GM12878 (cell line): ENCODE measurements around the gene CHPT1. TPM values are rescaled to one million over a fixed set of nuclear protein-coding genes. Genes with fewer than 3 reads are reported as not detected.

Experiments
- ATAC-seq: fragments of 200-7000 bp; cut with Tn5 transposase; 3 replicates; pipeline ENCODE4 v1.9.1; 2020; ENCODE audit warnings: mild to moderate bottlenecking, moderate library complexity
- BruUV-seq: library from RNA; stranded (reverse); fragments of 400-500 nt; replicated peaks from 2 replicates; lab custom pipeline; 2021; lab: Mats Ljungman, UMichigan
- CTCF ChIA-PET: fragments of 300-600 bp; sonication (Branson Sonifier 250); formaldehyde crosslinking; extraction: SDS; loops from one replicate; lab custom pipeline; 2021; ENCODE audit warnings: inconsistent platforms; lab: Yijun Ruan, JAX
- POLR2A ChIA-PET: fragments of 350-600 bp; formaldehyde crosslinking; extraction: SDS; loops from one replicate; lab custom pipeline; 2021; ENCODE audit warnings: inconsistent platforms; lab: Charles Lee
- RAD21 ChIA-PET: fragments of 300-600 bp; sonication (Branson Sonifier 250); formaldehyde crosslinking; loops from one replicate; lab custom pipeline; 2023; ENCODE audit warnings: antibody characterized with exemption; ENCODE audit not compliant: unreplicated experiment; lab: Charles Lee
- SMC1A ChIA-PET: fragments of 300-600 bp; sonication (Branson Sonifier 250); formaldehyde crosslinking; loops from one replicate; lab custom pipeline; 2023; ENCODE audit not compliant: unreplicated experiment, uncharacterized antibody; lab: Charles Lee
- DNase-seq: peaks from one replicate; pipeline ENCODE4 v3.0.0-alpha.2; 2011; ENCODE audit warnings: low read depth, low spot score
- FAIRE-seq: peaks from 3 replicates; lab custom pipeline; 2011; peaks lifted over from hg19 to GRCh38; lab: Jason Lieb, UNC
- H2AFZ ChIP-seq: 2 replicates; pipeline ENCODE4 v1.6.0; 2011; ENCODE audit warnings: low read depth, low read length, control low read depth; ENCODE audit not compliant: control insufficient read depth
- H3K27ac ChIP-seq: 2 replicates; pipeline ENCODE4 v1.5.1; 2011; ENCODE audit warnings: control low read depth; ENCODE audit not compliant: control insufficient read depth, insufficient read depth
- H3K27me3 ChIP-seq, 2 experiments: replicated peaks in 1 of 2; 2 replicates each; pipeline versions ENCODE4 v1.6.0 to v1.6.1; 2011; ENCODE audit warnings: low read length in 1 of 2; ENCODE audit not compliant: control insufficient read depth in 2 of 2, insufficient read depth in 2 of 2
- H3K36me3 ChIP-seq, 2 experiments: 2 replicates each; pipeline ENCODE4 v1.5.1; 2011; ENCODE audit warnings: low read length in 1 of 2; ENCODE audit not compliant: control insufficient read depth in 2 of 2, insufficient read depth in 2 of 2
- H3K4me1 ChIP-seq: 2 replicates; pipeline ENCODE4 v1.6.1; 2011; ENCODE audit warnings: mild to moderate bottlenecking, low read length, moderate library complexity, mixed read lengths; ENCODE audit not compliant: control insufficient read depth, insufficient read depth
- H3K4me2 ChIP-seq: 2 replicates; pipeline ENCODE4 v1.6.0; 2011; ENCODE audit warnings: control low read depth; ENCODE audit not compliant: control insufficient read depth, insufficient read depth
- H3K4me3 ChIP-seq: fragments of 200-600 bp; sonication (generic); 2 replicates; pipeline ENCODE4 v1.5.1; 2016
- H3K79me2 ChIP-seq: 2 replicates; pipeline ENCODE4 v1.6.0; 2011; ENCODE audit warnings: low read length; ENCODE audit not compliant: control insufficient read depth, insufficient read depth
- H3K9ac ChIP-seq: 2 replicates; pipeline ENCODE4 v1.8.0; 2011; ENCODE audit warnings: low read length, control low read depth, mixed read lengths; ENCODE audit not compliant: control insufficient read depth, insufficient read depth
- H3K9me3 ChIP-seq: replicated peaks from 3 replicates; pipeline ENCODE4 v1.5.1; 2011; ENCODE audit warnings: mild to moderate bottlenecking, low read length; ENCODE audit not compliant: control insufficient read depth, insufficient read depth
- H4K20me1 ChIP-seq: 2 replicates; pipeline ENCODE4 v1.6.0; 2011; ENCODE audit not compliant: control insufficient read depth, insufficient read depth
- KLF5 ChIP-seq: fragments of 450-650 bp; IDR thresholded peaks from 2 replicates; pipeline ENCODE4 v1.6.1; 2014; ENCODE audit warnings: mild to moderate bottlenecking; ENCODE audit not compliant: partially characterized antibody
- PAX5 ChIP-seq: IDR thresholded peaks from 2 replicates; pipeline ENCODE4 v1.6.1; 2011; ENCODE audit warnings: low read depth, low read length, borderline replicate concordance
- PML ChIP-seq: IDR thresholded peaks from 2 replicates; pipeline ENCODE4 v1.6.1; 2012; ENCODE audit warnings: low read length, inconsistent platforms
- RB1 ChIP-seq: fragments of 450-650 bp; formaldehyde crosslinking; IDR thresholded peaks from 2 replicates; pipeline ENCODE4 v1.6.1; 2017; ENCODE audit warnings: mild to moderate bottlenecking, borderline replicate concordance
- SMC3 ChIP-seq: IDR thresholded peaks from 2 replicates; pipeline ENCODE4 v1.6.1; 2011; ENCODE audit warnings: low read length, improper control_type of control experiment, borderline replicate concordance
- WGBS: methylation state at CpG from one replicate; pipeline ENCODE4 v1.1.6; 2016; ENCODE audit warnings: low lambda C conversion rate; ENCODE audit not compliant: insufficient replicate concordance, insufficient coverage; ENCODE audit errors: missing lambda C conversion rate; 5-methylcytosine and 5-hydroxymethylcytosine counted together
- in situ Hi-C: fragments of 300-500 bp; cut with MboI; formaldehyde crosslinking; loops from 9 replicates; pipeline ENCODE4 v1.14.3; 2018; ENCODE audit warnings: mixed read lengths
- intact Hi-C: fragments of 100-400 bp; cut with micrococcal nuclease; formaldehyde crosslinking; loops from one replicate; pipeline ENCODE4 v1.14.2; 2022; ENCODE audit not compliant: unreplicated experiment
- polyA plus RNA-seq, 11 experiments: library from polyadenylated mRNA; depleted of rRNA in 4 of 11; unstranded in 6 of 11; stranded (reverse) in 5 of 11; fragments of >200 nt; fragmentation: Nextera tagmentation in 4 of 11; fragmentation: Illumina TruSeq in 1 of 11; extraction: Ambion mirVana in 4 of 11; extraction: Trizol in 1 of 11; gene quantifications; 1 replicate in 1 of 11; 2 replicates in 10 of 11; pipeline versions ENCODE4 v1.2.1 to v1.2.3, GENCODE V29; 2011 to 2016; ENCODE audit warnings: inconsistent platforms in 2 of 11, missing spikeins in 2 of 11, low read depth in 1 of 11
- total RNA-seq, 4 experiments: library from RNA; depleted of rRNA in 3 of 4; stranded (reverse); fragments of >200 nt in 3 of 4; fragmentation: Illumina TruSeq in 1 of 4; extraction: Trizol in 1 of 4; gene quantifications; 2 replicates each; pipeline versions ENCODE4 v1.2.1 to v1.2.3, GENCODE V29; 2013 to 2021
- TF ChIP-seq, protein P1 (sequence below): IDR thresholded peaks from 2 replicates; pipeline ENCODE4 v1.6.1; 2012; ENCODE audit warnings: low read depth, low read length, improper control_type of control experiment

CHPT1 gene
- total and polyA plus RNA-seq, 10 of the 15 experiments (the other 5 are each of a cell fraction or from before 2014, with no cell fraction given) = 0.85 to 10.2 (median 3.9) TPM

DNA sequence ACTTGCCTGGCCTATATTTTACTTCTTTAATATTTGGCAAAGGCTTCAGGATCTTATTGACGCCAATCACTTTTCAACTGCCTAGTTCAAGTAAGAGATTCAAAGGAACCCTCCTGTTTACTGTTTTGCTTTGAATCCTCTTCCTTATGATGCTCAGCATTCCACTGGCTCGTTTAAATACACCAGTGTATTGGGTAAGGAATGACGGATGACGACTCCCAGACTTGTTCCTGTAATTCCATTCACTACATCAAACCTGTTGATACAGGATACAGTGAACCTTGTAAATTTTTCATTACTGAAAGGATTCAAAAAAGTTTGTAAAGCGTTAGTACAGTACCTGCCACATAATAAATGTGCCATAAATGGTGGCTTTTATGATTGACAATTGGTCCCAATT, 43.5 kb downstream of the CHPT1 start:
- Histone ChIP-seq H3K4me1 (peaks cover 17% of the 10 kb centered on the region), H3K27me3 (no peaks in the 10 kb centered on the region), H3K4me2 (no peak overlapping the region), H3K36me3 (peaks cover 2 to 3% of the 10 kb centered on the region in 2 experiments; a peak in 3 of 4 replicates), H2AFZ (no peak overlapping the region), H3K9me3 (no peaks in the 10 kb centered on the region), H3K79me2 (no peaks in the 10 kb centered on the region), H3K9ac (no peak overlapping the region), H3K27ac (no peak overlapping the region), H4K20me1 (no peaks in the 10 kb centered on the region), H3K4me3 (no peak overlapping the region)
- BruUV-seq = no TSS peak
- ChIA-PET CTCF (no interaction called here), POLR2A (no interaction called here), RAD21 (no interaction called here), SMC1A (interaction anchor here (0.7 kb wide), 1 partner anchor 15 kb away, joined by 3 read pairs; no protein-coding TSS in a partner anchor)
- 99% methylated on average over 5 of the region's 5 CpGs for WGBS
- intact Hi-C loops = no loop called here
- in situ Hi-C loops = no loop called here
- FAIRE-seq = peak; percentile 57
- no peak for ATAC-seq
- no peak for DNase-seq
- TF ChIP-seq, protein P1, sequence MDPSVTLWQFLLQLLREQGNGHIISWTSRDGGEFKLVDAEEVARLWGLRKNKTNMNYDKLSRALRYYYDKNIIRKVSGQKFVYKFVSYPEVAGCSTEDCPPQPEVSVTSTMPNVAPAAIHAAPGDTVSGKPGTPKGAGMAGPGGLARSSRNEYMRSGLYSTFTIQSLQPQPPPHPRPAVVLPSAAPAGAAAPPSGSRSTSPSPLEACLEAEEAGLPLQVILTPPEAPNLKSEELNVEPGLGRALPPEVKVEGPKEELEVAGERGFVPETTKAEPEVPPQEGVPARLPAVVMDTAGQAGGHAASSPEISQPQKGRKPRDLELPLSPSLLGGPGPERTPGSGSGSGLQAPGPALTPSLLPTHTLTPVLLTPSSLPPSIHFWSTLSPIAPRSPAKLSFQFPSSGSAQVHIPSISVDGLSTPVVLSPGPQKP = no peak
- TF ChIP-seq SMC3 (no peak), KLF5 (no peak), RB1 (no peak)

DNA sequence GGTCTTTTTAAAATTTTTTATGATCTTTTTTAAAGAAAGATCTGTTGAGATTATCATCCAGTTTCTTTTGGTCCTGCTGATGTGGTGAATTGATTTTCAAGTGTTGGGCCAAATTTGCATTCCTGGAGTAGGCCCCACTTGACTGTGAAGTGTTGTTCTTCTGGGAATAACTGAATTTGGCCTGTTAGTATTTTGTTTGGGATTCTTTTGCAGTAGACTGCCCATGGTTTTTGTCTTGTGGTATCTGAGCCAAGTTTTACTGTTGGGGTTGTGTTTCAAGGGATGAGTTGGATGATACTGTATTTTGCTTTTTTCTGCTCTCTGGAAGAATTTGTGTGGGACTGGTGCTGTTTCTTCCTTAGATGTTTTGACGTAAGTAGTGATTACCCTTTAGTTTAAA, 45.8 kb downstream of the CHPT1 start:
- Histone ChIP-seq H4K20me1 (no peaks in the 10 kb centered on the region), H3K4me2 (peak overlapping the region; percentile 59; the same call in 1 of the 2 replicates), H3K36me3 (peaks cover 2 to 8% of the 10 kb centered on the region in 2 experiments), H2AFZ (no peak overlapping the region), H3K27me3 (no peaks in the 10 kb centered on the region), H3K27ac (peak overlapping the region; percentile 85), H3K9ac (peak overlapping the region; percentile 17), H3K9me3 (no peaks in the 10 kb centered on the region), H3K79me2 (no peaks in the 10 kb centered on the region), H3K4me1 (peaks cover 17% of the 10 kb centered on the region), H3K4me3 (no peak overlapping the region)
- POLR2A ChIA-PET = no interaction called here
- WGBS = 42% methylated on average over 1 of the region's 1 CpG
- SMC1A ChIA-PET = interaction anchor here (1.0 to 1.4 kb wide), 4 partner anchors 10 to 80 kb away, joined by 3 to 5 read pairs (median 4); no protein-coding TSS in a partner anchor
- RAD21 ChIA-PET = interaction anchor here (1.2 kb wide), 2 partner anchors 30 to 109 kb away, joined by 3 read pairs; no protein-coding TSS in a partner anchor
- BruUV-seq = TSS peak; percentile 37
- FAIRE-seq = no peak
- in situ Hi-C loops = no loop called here
- no peak for DNase-seq
- no peak for TF ChIP-seq PAX5
- TF ChIP-seq PML = 0 out of 2 replicates have a peak, but pooled peaks have one; percentile 8
- no peak for ATAC-seq
- intact Hi-C loops = no loop called here
- CTCF ChIA-PET = no interaction called here
